ENCODE results near the gene LRMDA. TPM values are rescaled to one million over a fixed set of nuclear protein-coding genes. Genes with fewer than 3 reads are reported as not detected.
"Not testable (repeated sequence)": the region's sequence is repeated elsewhere in the genome, so short reads cannot be mapped to it uniquely, and the experiment has no call there.

Gene LRMDA
- total RNA-seq, 1 experiment from 2014 or later = not detected

GRCh38 chr10:75589895-75590654 is 158.7 kb downstream of the LRMDA start:
- in situ Hi-C loops (cut with HindIII; ENCODE audit: low sequenced_read_pairs) = no loop called here
- no peak for DNase-seq (ENCODE audit: low spot score)

DNA sequence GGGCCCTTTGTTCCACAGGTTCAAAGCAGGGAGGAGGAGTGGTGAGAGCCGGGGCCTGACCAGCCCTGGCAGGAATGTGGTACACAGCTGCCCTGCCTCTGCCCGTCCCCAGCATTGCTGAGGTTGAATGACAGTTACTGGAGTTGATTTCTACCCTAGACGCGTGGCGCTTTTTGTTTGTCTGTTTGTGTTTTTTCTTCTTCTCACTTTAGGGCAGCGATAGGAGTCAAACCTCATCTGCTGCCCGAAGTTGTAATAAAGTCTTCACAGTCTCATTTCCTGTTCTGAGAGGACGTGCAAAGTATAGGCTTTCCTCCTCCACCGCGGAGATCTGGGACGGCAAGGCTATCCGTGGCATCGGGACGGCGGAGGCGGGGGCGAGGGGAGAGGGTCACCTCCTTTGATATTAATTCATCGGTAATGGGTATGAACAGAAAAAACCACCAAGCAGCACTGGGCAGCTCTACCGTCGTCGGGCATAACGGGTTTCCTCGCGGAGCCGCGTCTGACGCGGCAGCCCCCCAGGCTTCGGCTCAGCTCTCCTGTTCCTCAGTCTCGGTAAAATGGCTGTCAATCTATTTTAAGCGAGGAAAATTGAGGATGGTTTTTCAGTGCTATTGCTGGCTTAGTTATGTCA is 160.8 kb downstream of the LRMDA start:
- in situ Hi-C loops (cut with HindIII; ENCODE audit: low sequenced_read_pairs) = no loop called here
- DNase-seq (ENCODE audit: low spot score) = no peak

- in situ Hi-C loops (cut with HindIII; ENCODE audit: low sequenced_read_pairs) = no loop called here
- no peak for DNase-seq (ENCODE audit: low spot score)
These were observed 161.6 kb downstream of the LRMDA start for GRCh38 chr10:75592791-75593643.

DNA sequence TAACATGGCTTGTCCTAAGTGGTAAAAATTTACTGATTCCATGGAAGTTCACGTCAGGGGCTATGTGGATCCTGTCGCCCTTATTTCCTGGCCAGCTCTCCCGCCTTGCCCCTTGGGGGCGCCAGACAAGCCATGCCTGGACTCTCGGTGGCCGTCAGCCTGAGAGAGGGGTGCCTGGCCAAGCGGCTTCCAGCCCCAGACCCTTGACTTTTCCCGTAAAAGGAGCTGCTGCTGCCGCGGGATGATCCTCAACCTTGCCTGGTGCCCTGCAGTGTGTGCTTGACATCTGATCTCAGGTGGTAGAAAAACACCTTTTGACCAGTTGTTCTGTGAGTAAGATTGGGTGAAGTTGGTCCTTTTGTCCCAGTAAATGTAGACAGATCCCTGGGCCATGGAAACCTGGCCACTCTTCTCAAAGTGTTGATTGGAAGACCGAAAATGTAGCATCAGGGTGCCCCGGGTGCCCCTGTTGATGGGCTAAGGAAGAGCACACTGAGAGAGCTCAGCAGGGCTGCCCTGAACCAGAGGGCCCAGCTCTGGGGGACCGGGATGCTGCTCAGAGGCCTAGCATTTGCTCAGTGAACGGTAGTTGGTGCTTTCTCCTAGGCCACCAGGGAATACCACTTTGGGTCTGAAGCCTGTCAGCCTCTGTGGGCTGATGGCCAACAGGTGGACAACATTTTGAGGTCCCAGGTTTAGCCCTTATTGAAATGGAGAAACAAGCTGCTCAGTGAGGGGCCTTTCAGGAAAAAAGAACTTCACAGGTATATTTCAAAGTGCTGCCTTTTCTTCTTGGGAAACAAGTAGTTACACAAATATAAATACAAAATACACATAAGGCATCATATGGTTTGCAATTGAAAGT is 162.5 kb downstream of the LRMDA start:
- DNase-seq (ENCODE audit: low spot score) = no peak
- in situ Hi-C loops (cut with HindIII; ENCODE audit: low sequenced_read_pairs) = no loop called here

- in situ Hi-C loops (cut with HindIII; ENCODE audit: low sequenced_read_pairs) = no loop called here
- no peak for DNase-seq (ENCODE audit: low spot score)
These were observed 165.7 kb downstream of the LRMDA start for GRCh38 chr10:75596930-75597620.

GRCh38 chr10:75597773-75598440 is 166.5 kb downstream of the LRMDA start:
- DNase-seq (ENCODE audit: low spot score) = no peak
- in situ Hi-C loops (cut with HindIII; ENCODE audit: low sequenced_read_pairs) = no loop called here

GRCh38 chr10:75598998-75599397 is 167.6 kb downstream of the LRMDA start:
- DNase-seq (ENCODE audit: low spot score) = no peak
- in situ Hi-C loops (cut with HindIII; ENCODE audit: low sequenced_read_pairs) = no loop called here

DNA sequence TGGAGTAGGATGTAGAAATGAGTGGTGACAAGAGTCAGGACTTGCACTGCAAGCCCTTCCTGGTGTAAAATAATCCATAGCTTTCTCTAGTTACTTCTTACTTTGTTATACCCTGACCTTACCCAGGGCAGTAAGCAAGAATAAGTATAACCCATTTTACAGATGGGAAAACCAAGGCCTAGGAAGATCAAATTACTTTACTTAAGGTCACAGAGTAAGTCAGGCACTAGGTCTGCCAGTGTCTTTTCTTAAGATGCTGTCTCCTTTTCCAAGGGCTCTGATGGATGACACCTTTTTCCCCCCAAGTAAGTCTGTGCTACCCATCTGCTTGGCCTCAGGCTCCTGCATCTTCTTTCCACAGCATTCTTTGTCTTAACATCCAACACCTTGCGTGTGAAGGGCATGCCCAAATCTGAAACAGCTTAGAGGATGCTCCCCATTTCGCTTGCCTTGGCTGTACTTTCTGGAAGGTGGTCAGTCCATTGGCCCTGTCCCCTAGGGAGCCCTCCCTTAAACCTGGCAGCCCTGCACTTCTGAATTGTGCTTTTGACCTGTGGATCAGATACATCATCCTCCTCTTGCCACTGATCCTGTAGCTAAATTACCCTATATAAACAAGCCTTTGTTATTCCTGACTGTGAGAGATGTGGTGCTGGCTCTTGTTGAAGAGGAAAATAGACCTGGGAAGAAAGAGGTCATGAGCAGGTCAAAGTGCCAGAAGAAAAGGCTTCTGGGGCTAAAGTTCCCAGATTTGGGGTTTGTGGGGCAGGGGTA is 168.6 kb downstream of the LRMDA start:
- no peak for DNase-seq (ENCODE audit: low spot score)
- in situ Hi-C loops (cut with HindIII; ENCODE audit: low sequenced_read_pairs) = no loop called here

- DNase-seq (ENCODE audit: low spot score) = no peak
These were observed 169.4 kb downstream of the LRMDA start for GRCh38 chr10:75600833-75601232.

DNA sequence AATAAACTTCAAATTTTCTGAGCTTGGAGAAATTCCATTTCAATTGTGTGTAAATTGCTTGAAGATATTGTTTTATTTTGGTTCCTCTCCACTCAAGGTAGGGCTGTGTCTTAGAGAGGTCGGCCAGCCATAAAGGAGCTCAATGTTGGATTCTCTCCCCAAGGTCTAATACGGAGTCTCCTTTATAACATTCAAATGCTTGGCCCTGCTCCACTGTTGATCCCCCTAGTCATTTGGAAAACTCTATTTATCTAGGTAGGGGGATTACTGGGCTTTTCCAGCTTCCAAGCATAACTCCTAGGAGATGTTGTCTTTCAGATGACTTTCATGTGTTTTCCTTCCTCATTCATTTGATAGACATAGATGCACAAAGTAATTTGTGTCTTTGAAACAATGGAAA is 170.9 kb downstream of the LRMDA start:
- DNase-seq (ENCODE audit: low spot score) = no peak
- in situ Hi-C loops (cut with HindIII; ENCODE audit: low sequenced_read_pairs) = no loop called here

More at GRCh38 chr10:75600833-75601232, 169.4 kb downstream of the LRMDA start:
- in situ Hi-C loops (cut with HindIII; ENCODE audit: low sequenced_read_pairs) = no loop called here

GRCh38 chr10:75605096-75605495 is 173.7 kb downstream of the LRMDA start:
- no peak for DNase-seq (ENCODE audit: low spot score)
- in situ Hi-C loops (cut with HindIII; ENCODE audit: low sequenced_read_pairs) = no loop called here

GRCh38 chr10:75605795-75606194 is 174.4 kb downstream of the LRMDA start:
- in situ Hi-C loops (cut with HindIII; ENCODE audit: low sequenced_read_pairs); DNase-seq (ENCODE audit: low spot score): not testable (repeated sequence)

DNA sequence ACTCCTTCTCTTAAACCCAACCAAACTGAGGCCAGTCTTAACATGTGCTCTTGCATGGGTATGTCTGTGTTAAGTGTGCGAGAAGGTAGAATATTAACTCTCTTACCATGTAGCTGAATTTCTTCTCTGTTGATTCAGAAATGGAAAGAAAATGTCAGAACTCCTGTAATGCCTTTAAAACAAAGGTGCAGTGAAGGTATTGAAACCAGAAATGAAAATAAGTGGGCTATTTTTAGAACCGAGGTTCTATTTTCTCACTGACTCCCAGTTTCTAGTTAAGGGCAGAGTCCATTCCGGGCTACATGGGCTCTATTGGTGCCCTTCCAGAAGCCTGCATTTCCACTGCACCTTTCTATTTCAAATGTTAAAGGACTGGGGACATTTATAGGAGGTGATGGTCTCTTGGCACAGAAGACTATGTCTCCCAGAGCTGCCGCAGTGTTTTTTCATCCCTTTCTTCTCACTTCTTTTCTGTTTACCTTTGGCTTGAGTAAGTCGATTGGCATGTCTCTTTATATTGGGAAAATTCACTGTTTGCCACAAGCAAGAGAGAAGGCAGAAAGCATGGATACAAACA is 174.9 kb downstream of the LRMDA start:
- DNase-seq (ENCODE audit: low spot score) = no peak
- in situ Hi-C loops (cut with HindIII; ENCODE audit: low sequenced_read_pairs) = no loop called here

- in situ Hi-C loops (cut with HindIII; ENCODE audit: low sequenced_read_pairs) = no loop called here
- DNase-seq (ENCODE audit: low spot score) = no peak
These were observed 176.2 kb downstream of the LRMDA start for GRCh38 chr10:75607576-75607975.

- no peak for DNase-seq (ENCODE audit: low spot score)
- in situ Hi-C loops (cut with HindIII; ENCODE audit: low sequenced_read_pairs) = no loop called here
These were observed 178.8 kb downstream of the LRMDA start for GRCh38 chr10:75610183-75610582.

GRCh38 chr10:75611172-75611992 is 180.0 kb downstream of the LRMDA start:
- no peak for DNase-seq (ENCODE audit: low spot score)
- in situ Hi-C loops (cut with HindIII; ENCODE audit: low sequenced_read_pairs) = no loop called here
